ENCODE results near the gene ARGLU1. TPM values are rescaled to one million over a fixed set of nuclear protein-coding genes. Genes with fewer than 3 reads are reported as not detected.

Gene ARGLU1
- total RNA-seq, 4 donors from 2014 or later = 88.4 to 118 (median 106) TPM

DNA sequence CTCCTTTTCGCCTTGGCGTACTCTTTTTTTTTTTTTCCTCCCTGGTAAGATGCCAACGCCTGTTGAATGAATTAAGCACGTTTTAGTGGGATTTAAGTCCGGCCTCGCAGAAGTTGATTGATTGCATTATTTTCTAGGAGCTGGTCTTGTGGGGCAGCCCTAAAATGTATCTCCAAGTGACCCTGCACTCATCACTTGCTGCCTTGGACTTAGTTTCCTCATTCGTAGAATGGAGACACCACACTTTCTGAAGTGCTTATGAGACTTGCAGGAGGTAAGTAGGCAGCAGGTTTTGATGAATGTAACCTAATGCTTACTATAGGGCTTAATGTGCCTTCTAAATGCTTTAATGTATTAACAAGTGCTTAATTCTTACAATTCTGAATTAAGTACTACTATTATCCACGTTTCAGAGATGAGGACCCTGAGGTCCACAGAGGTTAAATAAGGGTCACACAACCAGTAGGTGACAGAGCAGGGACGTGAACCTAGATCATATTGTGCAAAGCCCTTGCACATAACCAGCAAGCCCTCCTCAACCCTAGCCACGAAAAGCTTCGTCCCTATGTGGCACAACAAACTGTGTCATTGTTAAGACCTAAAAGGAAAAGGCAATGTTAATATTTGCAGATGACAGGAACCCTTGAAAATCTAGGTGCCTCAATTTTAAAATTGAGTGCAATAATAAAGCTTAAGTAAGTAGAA is 514 bp upstream of the ARGLU1 start:
- no peak for TF ChIP-seq CTCF (IDR thresholded peaks at IDR 0.05; ENCODE audit: low read depth)

- TF ChIP-seq CTCF (IDR thresholded peaks at IDR 0.05; ENCODE audit: low read depth) = no peak
Measured at GRCh38 chr13:106566641-106567473, 1.1 kb downstream of the ARGLU1 start.

DNA sequence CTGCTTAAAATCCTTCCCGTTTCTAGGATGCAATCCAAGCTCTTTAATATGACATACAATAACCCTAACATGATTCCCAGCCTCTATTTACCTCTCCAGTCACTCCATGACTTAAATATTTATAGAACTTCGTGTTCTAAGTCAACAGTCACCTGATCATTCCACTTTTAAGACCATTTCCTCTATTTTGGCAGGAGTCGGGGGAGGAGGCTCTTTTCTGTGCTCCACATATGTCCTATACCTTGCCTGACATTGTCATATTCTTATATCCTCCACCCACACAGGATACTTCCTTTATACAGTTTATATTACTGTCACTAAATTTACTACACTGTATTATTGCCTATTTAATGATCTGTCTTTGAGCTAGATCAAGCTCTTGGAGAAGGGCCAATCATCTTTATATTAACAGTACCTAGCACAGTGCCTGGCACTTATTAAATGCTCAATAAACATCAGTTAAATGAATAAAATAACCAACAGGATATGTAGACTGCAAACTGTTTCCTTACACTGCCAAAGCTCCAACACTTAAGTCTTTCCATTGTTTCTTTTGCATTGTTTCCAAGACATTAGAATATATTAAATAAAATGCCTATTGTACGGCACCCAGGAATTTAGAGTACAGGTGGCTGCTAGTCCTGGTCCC is 2.7 kb downstream of the ARGLU1 start:
- no peak for TF ChIP-seq CTCF (IDR thresholded peaks at IDR 0.05; ENCODE audit: low read depth)

DNA sequence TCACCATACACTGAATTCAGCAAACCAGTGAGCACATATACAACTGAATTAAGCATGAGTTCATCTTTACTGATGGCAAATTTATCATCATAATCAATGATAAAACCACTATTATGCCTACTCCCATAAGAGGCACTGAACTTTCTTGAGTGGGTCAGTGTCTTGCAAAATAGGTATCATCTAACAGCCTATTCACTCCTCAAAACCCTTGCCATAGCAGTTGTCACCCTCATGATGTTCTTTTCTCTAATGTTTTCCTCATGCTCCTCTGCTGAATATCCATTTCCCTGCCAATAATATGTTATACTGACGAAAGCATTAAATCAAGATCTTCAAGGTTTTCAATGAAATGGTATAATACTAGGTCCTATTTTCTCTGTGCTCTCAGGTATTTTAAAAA is 5.6 kb downstream of the ARGLU1 start:
- no peak for TF ChIP-seq CTCF (IDR thresholded peaks at IDR 0.05; ENCODE audit: low read depth)

GRCh38 chr13:106561551-106562170 is 6.3 kb downstream of the ARGLU1 start:
- no peak for TF ChIP-seq CTCF (IDR thresholded peaks at IDR 0.05; ENCODE audit: low read depth)

- TF ChIP-seq CTCF (IDR thresholded peaks at IDR 0.05; ENCODE audit: low read depth) = no peak
Measured at GRCh38 chr13:106560821-106561220, 7.1 kb downstream of the ARGLU1 start.
